Stimulated activated CD4-positive, alpha-beta T cell treated with anti-CD3 and anti-CD28 coated beads, TNF-alpha, amount 100 ng/mL, for 4 hours (primary cell): ENCODE results near the gene SLC26A11.

Experiments
- DNase-seq, 3 experiments: peaks; one replicate each; pipeline ENCODE4 v3.0.0-alpha.2; 2020; ENCODE audit warnings: low read depth in 3 of 3

SLC26A11 gene

GRCh38 chr17:80220054-80220735 is at the start of gene SLC26A11, which contains the start of gene SGSH:
TSS of gene SLC26A11 (plus strand) at chr17:80220427. CDS start at chr17:80221561, 1,134 bp downstream.
TSS of gene SGSH (minus strand) at chr17:80220333. CDS start at chr17:80220313, 20 bp downstream.
- peak; percentile 15 to 58 (median 25) for DNase-seq

GRCh38 chr17:80171681-80172080 is 48.5 kb upstream of the SLC26A11 start:
- DNase-seq = no peak

- no peak for DNase-seq
Measured at GRCh38 chr17:80173126-80173525, 47.1 kb upstream of the SLC26A11 start.

GRCh38 chr17:80173916-80174315 is 46.3 kb upstream of the SLC26A11 start:
- no peak for DNase-seq

GRCh38 chr17:80176757-80177156 is 43.5 kb upstream of the SLC26A11 start:
- DNase-seq = no peak

GRCh38 chr17:80177986-80178595 is 42.1 kb upstream of the SLC26A11 start:
- DNase-seq = no peak

GRCh38 chr17:80180192-80180591 is 40.0 kb upstream of the SLC26A11 start:
- DNase-seq = no peak

GRCh38 chr17:80181431-80181830 is 38.8 kb upstream of the SLC26A11 start:
- no peak for DNase-seq

GRCh38 chr17:80182118-80182844 is 37.9 kb upstream of the SLC26A11 start:
- DNase-seq = no peak

GRCh38 chr17:80182845-80183223 is 37.4 kb upstream of the SLC26A11 start:
- DNase-seq = no peak

- no peak for DNase-seq
Measured at GRCh38 chr17:80183581-80184422, 36.4 kb upstream of the SLC26A11 start.

- no peak for DNase-seq
Measured at GRCh38 chr17:80184423-80184714, 35.9 kb upstream of the SLC26A11 start.

- DNase-seq = no peak
Measured at GRCh38 chr17:80185968-80186367, 34.3 kb upstream of the SLC26A11 start.

GRCh38 chr17:80187090-80187489 is 33.1 kb upstream of the SLC26A11 start:
- no peak for DNase-seq

- no peak for DNase-seq
Measured at GRCh38 chr17:80187515-80187941, 32.7 kb upstream of the SLC26A11 start.

- DNase-seq = no peak
Measured at GRCh38 chr17:80189611-80190010, 30.6 kb upstream of the SLC26A11 start.

GRCh38 chr17:80190716-80191115 is 29.5 kb upstream of the SLC26A11 start:
- DNase-seq = no peak

GRCh38 chr17:80191192-80191591 is 29.0 kb upstream of the SLC26A11 start:
- no peak for DNase-seq

- DNase-seq = no peak
Measured at GRCh38 chr17:80191865-80192661, 28.2 kb upstream of the SLC26A11 start.

GRCh38 chr17:80195141-80195540 is 25.1 kb upstream of the SLC26A11 start:
- DNase-seq = no peak
